ENCODE data around the gene CXCR1. TPM values are rescaled to one million over a fixed set of nuclear protein-coding genes. Genes with fewer than 3 reads are reported as not detected.
"Not testable (repeated sequence)": the region's sequence is repeated elsewhere in the genome, so short reads cannot be mapped to it uniquely, and the experiment has no call there.

CXCR1 gene
- total and polyA plus RNA-seq, 7 donors: 0.07 to 1.2 (median 0.46) TPM; not detected in 4

GRCh38 chr2:218125626-218126080 is 41.1 kb downstream of the CXCR1 start, which contains the start of gene CXCR2:
Gene CXCR2, plus strand, starts transcription at chr2:218126028. Its CDS starts 8,774 bp downstream, at chr2:218134802.
- WGBS, 2 donors: 46 to 72% methylated on average over 8 of the region's 8 CpGs

GRCh38 chr2:218125095-218125494 is 41.7 kb downstream of the CXCR1 start:
- H3K4me3 ChIP-seq: no peak overlapping the region
- no peaks in the 10 kb centered on the region for H3K27me3 ChIP-seq
- H3K27ac ChIP-seq: no peak overlapping the region
- DNase-seq: no peak
- no peak for TF ChIP-seq POLR2AphosphoS5 (IDR thresholded peaks at IDR 0.05)
- TF ChIP-seq CTCF (IDR thresholded peaks at IDR 0.05): no peak
- no peak for TF ChIP-seq EP300 (IDR thresholded peaks at IDR 0.05)
- TF ChIP-seq POLR2A (IDR thresholded peaks at IDR 0.05): no peak
- no peaks in the 10 kb centered on the region for H3K4me1 ChIP-seq
- intact Hi-C loops (cut with DNase I): no loop called here
- peaks cover 0 to 3% (median 1%) of the 10 kb centered on the region in 4 donors for H3K9me3 ChIP-seq
- no peaks in the 10 kb centered on the region for H3K36me3 ChIP-seq
- WGBS, 2 donors: 46 to 58% methylated on average over 4 of the region's 4 CpGs

More at GRCh38 chr2:218125626-218126080, 41.1 kb downstream of the CXCR1 start, which contains the start of gene CXCR2:
- DNase-seq: no peak
- H3K4me3 ChIP-seq: no peak within 1 kb of the TSS
- no peaks in the 10 kb centered on the region for H3K27me3 ChIP-seq
- H3K27ac ChIP-seq: no peak within 1 kb of the TSS
- H3K9me3 ChIP-seq: peaks cover 0 to 3% (median 1%) of the 10 kb centered on the region in 4 donors
- TF ChIP-seq POLR2AphosphoS5 (IDR thresholded peaks at IDR 0.05) (no peak), POLR2A (IDR thresholded peaks at IDR 0.05) (no peak), CTCF (IDR thresholded peaks at IDR 0.05) (no peak), EP300 (IDR thresholded peaks at IDR 0.05) (no peak)
- no peaks in the 10 kb centered on the region for H3K4me1 ChIP-seq
- intact Hi-C loops (cut with DNase I): no loop called here
- no peaks in the 10 kb centered on the region for H3K36me3 ChIP-seq

- Histone ChIP-seq H3K27me3 (no peaks in the 10 kb centered on the region), H3K4me1 (no peaks in the 10 kb centered on the region), H3K4me3 (no peak overlapping the region), H3K9me3 (peaks cover 0 to 3% (median 1%) of the 10 kb centered on the region in 4 donors), H3K27ac (no peak overlapping the region), H3K36me3 (no peaks in the 10 kb centered on the region)
- intact Hi-C loops (cut with DNase I): no loop called here
- WGBS, 2 donors: 68 to 82% methylated on average over 4 of the region's 4 CpGs
- TF ChIP-seq POLR2AphosphoS5 (IDR thresholded peaks at IDR 0.05) (no peak), POLR2A (IDR thresholded peaks at IDR 0.05) (no peak), EP300 (IDR thresholded peaks at IDR 0.05) (no peak), CTCF (IDR thresholded peaks at IDR 0.05) (no peak)
- no peak for DNase-seq
These were observed 42.8 kb downstream of the CXCR1 start for GRCh38 chr2:218123986-218124385.

- H3K36me3 ChIP-seq; H3K27me3 ChIP-seq; H3K4me1 ChIP-seq; intact Hi-C loops (cut with DNase I); H3K9me3 ChIP-seq; H3K4me3 ChIP-seq; H3K27ac ChIP-seq; DNase-seq: not testable (repeated sequence)
These were observed 44.5 kb downstream of the CXCR1 start for GRCh38 chr2:218122286-218122685.

GRCh38 chr2:218121789-218122188 is 45.0 kb downstream of the CXCR1 start:
- H3K4me3 ChIP-seq; H3K9me3 ChIP-seq; H3K4me1 ChIP-seq; intact Hi-C loops (cut with DNase I); DNase-seq; H3K36me3 ChIP-seq; H3K27ac ChIP-seq; H3K27me3 ChIP-seq: not testable (repeated sequence)
- 60 to 81% methylated on average over 4 of the region's 4 CpGs for WGBS, 2 donors

Other genes with a start within 250 kb of the CXCR1 start
- gene TNS1, start 164.0 kb downstream of the CXCR1 start, total RNA-seq: 1,000 to 10,000 TPM in 2 of 4 donors, 100 to 1,000 TPM in 2; 444 to 1,607 (median 968) TPM
- gene TNS1, start 164.0 kb downstream of the CXCR1 start, polyA plus RNA-seq: 10 to 100 TPM in 2 of 3 donors, 1 to 10 TPM in 1; 3.7 to 57.2 (median 13.8) TPM
- under 1 TPM in 2 of 4 donors, not detected in 2; 0.16 to 0.55 TPM for gene RUFY4, start 97.7 kb downstream of the CXCR1 start, total RNA-seq
- gene RUFY4, start 97.7 kb downstream of the CXCR1 start, polyA plus RNA-seq: under 1 TPM in 1 of 3 donors, not detected in 2; 0.73 TPM
- not detected for gene CXCR2, start 40.9 kb downstream of the CXCR1 start, total RNA-seq
- gene CXCR2, start 40.9 kb downstream of the CXCR1 start, polyA plus RNA-seq: under 1 TPM; 0.12 to 0.60 (median 0.46) TPM
- 100 to 1,000 TPM; 235 to 267 (median 258) TPM for gene ARPC2, start 50.2 kb upstream of the CXCR1 start, total RNA-seq
- 100 to 1,000 TPM; 366 to 517 (median 411) TPM for gene ARPC2, start 50.2 kb upstream of the CXCR1 start, polyA plus RNA-seq
- 1 to 10 TPM; 3.1 to 7.1 (median 5.4) TPM for gene GPBAR1, start 94.1 kb upstream of the CXCR1 start, total RNA-seq
- gene GPBAR1, start 94.1 kb upstream of the CXCR1 start, polyA plus RNA-seq: 1 to 10 TPM in 2 of 3 donors, under 1 TPM in 1; 0.60 to 2.5 (median 1.4) TPM
- 100 to 1,000 TPM in 1 of 4 donors, 10 to 100 TPM in 3; 85.7 to 103 (median 90.0) TPM for gene AAMP, start 103.2 kb upstream of the CXCR1 start, total RNA-seq
- gene AAMP, start 103.2 kb upstream of the CXCR1 start, polyA plus RNA-seq: 100 to 1,000 TPM; 108 to 141 (median 138) TPM
- 10 to 100 TPM; 46.8 to 95.1 (median 69.1) TPM for gene PNKD, start 103.6 kb upstream of the CXCR1 start, total RNA-seq
- gene PNKD, start 103.6 kb upstream of the CXCR1 start, polyA plus RNA-seq: 100 to 1,000 TPM; 112 to 199 (median 190) TPM
- gene TMBIM1, start 125.5 kb upstream of the CXCR1 start, total RNA-seq: 100 to 1,000 TPM; 116 to 157 (median 146) TPM
- gene TMBIM1, start 125.5 kb upstream of the CXCR1 start, polyA plus RNA-seq: 100 to 1,000 TPM in 2 of 3 donors, 10 to 100 TPM in 1; 90.2 to 204 (median 109) TPM
- gene CATIP, start 189.9 kb upstream of the CXCR1 start, total RNA-seq: not detected
- under 1 TPM in 1 of 3 donors, not detected in 2; 0.07 TPM for gene CATIP, start 189.9 kb upstream of the CXCR1 start, polyA plus RNA-seq
- gene SLC11A1, start 215.3 kb upstream of the CXCR1 start, total RNA-seq: 10 to 100 TPM; 13.8 to 19.0 (median 16.9) TPM
- 1 to 10 TPM; 1.2 to 7.0 (median 1.6) TPM for gene SLC11A1, start 215.3 kb upstream of the CXCR1 start, polyA plus RNA-seq
- 10 to 100 TPM; 78.4 to 90.3 (median 80.7) TPM for gene CTDSP1, start 232.9 kb upstream of the CXCR1 start, total RNA-seq
- gene CTDSP1, start 232.9 kb upstream of the CXCR1 start, polyA plus RNA-seq: 100 to 1,000 TPM in 2 of 3 donors, 10 to 100 TPM in 1; 75.1 to 120 (median 105) TPM

All from sigmoid colon (tissue), 7 donors.